ENCODE measurements around the gene APOA1. TPM values are rescaled to one million over a fixed set of nuclear protein-coding genes. Genes with fewer than 3 reads are reported as not detected.

The APOA1 gene
- polyA plus RNA-seq, 1 of the 3 experiments (the other 2 are of a cell fraction) = 0.20 TPM

GRCh38 chr11:116788975-116789374, 48.4 kb downstream of the APOA1 start (continued):
- TF ChIP-seq, protein P1, sequence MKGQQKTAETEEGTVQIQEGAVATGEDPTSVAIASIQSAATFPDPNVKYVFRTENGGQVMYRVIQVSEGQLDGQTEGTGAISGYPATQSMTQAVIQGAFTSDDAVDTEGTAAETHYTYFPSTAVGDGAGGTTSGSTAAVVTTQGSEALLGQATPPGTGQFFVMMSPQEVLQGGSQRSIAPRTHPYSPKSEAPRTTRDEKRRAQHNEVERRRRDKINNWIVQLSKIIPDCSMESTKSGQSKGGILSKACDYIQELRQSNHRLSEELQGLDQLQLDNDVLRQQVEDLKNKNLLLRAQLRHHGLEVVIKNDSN (IDR thresholded peaks at IDR 0.05; ENCODE audit: borderline replicate concordance, low read depth) = no peak
- TF ChIP-seq EP300 (IDR thresholded peaks at IDR 0.05; ENCODE audit: borderline replicate concordance in 1 of 2, low read depth in 1 of 2, low read length in 1 of 2) = no peak
- TF ChIP-seq NFIC (IDR thresholded peaks at IDR 0.05; ENCODE audit: borderline replicate concordance) = no peak
- TF ChIP-seq IRF3 (IDR thresholded peaks at IDR 0.05; ENCODE audit: low read depth, low read length) = no peak
- TF ChIP-seq SIN3A (IDR thresholded peaks at IDR 0.05; ENCODE audit: borderline replicate concordance, low read depth, low read length) = no peak
- TF ChIP-seq YY1 (IDR thresholded peaks at IDR 0.05; ENCODE audit: low read depth) = no peak
- TF ChIP-seq SMC3 (IDR thresholded peaks at IDR 0.05; ENCODE audit: low read depth, low read length) = no peak
- TF ChIP-seq NRF1 (IDR thresholded peaks at IDR 0.05; ENCODE audit: low read depth, low read length) = no peak

DNA sequence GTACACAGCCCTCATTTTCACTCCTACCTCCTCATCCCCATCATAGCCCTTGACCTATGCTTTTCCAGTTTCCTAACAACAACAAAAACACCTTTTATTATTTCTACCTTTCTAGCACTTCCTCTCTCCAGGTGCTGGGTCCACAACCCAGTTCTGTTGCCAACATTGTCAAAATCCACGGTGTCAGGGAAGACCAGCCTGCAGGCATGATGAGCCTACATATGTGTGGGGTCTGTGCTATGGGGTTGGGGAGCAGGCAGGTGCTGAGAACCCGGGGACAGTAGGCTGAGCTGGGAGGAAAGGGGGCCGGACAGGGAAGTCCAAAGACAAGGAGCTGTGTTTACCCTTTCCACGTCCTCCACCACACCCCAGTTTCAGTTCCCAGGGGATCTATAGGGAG, 48.9 kb downstream of the APOA1 start:
- Histone ChIP-seq H3K79me2 (ENCODE audit: insufficient read depth) (peaks cover 27% of the 10 kb centered on the region), H3K27ac (ENCODE audit: low read depth in 2 of 2, low read length in 1 of 2) (peak overlapping the region; percentile 58 to 70; a peak in 2 of 4 replicates), H3K9me3 (no peaks in the 10 kb centered on the region), H2AFZ (ENCODE audit: low read depth) (peak overlapping the region; percentile 98), H3K4me2 (peak overlapping the region; percentile 88), H3F3A (replicated peaks; ENCODE audit: insufficient read depth) (peaks cover 10% of the 10 kb centered on the region), H3K9me2 (no peaks in the 10 kb centered on the region), H4K20me1 (ENCODE audit: insufficient read depth) (no peaks in the 10 kb centered on the region), H3K9ac (peak overlapping the region; percentile 90), H3K27me3 (ENCODE audit: insufficient read depth) (no peaks in the 10 kb centered on the region), H3K36me3 (replicated peaks in 1 of 2; ENCODE audit: control insufficient read depth in 1 of 2, insufficient read depth in 2 of 2, low read length in 1 of 2) (peaks cover 27 to 32% of the 10 kb centered on the region in 2 experiments), H3K4me1 (ENCODE audit: control insufficient read depth in 1 of 2, insufficient read depth in 2 of 2, low read depth in 1 of 2, low read length in 1 of 2) (peaks cover 8 to 20% of the 10 kb centered on the region in 2 experiments; a peak in 3 of 4 replicates), H3K4me3 (ENCODE audit: low read depth in 2 of 2, low read length in 1 of 2) (peak overlapping the region; percentile 75 to 93)
- peak; percentile 26 for DNase-seq
- 53% methylated on average over 4 of the region's 4 CpGs for WGBS (ENCODE audit: low lambda C conversion rate)
- CTCF ChIA-PET = interaction anchor here (0.8 to 11.4 kb wide), 5 partner anchors 14 to 438 kb away, joined by 3 to 268 read pairs (median 7); partner anchors contain the start of gene SIK3
- POLR2A ChIA-PET = interaction anchor here (1.0 to 1.7 kb wide), 4 partner anchors 15 to 355 kb away, joined by 3 to 8 read pairs (median 4); partner anchors contain the start of genes APOA1 and PAFAH1B2
- no peak for TF ChIP-seq RXRA (IDR thresholded peaks at IDR 0.05; ENCODE audit: borderline replicate concordance, low read depth)
- TF ChIP-seq ELF1 (IDR thresholded peaks at IDR 0.05) = no peak
- no peak for TF ChIP-seq FOXM1 (IDR thresholded peaks at IDR 0.05; ENCODE audit: low read depth)
- no peak for TF ChIP-seq CHD2 (IDR thresholded peaks at IDR 0.05; ENCODE audit: low read length, partially characterized antibody)
- no peak for TF ChIP-seq GABPA (IDR thresholded peaks at IDR 0.05; ENCODE audit: low read depth)
- TF ChIP-seq POLR2AphosphoS5 (IDR thresholded peaks at IDR 0.05; ENCODE audit: low read depth, low read length) = no peak
- TF ChIP-seq MAX (IDR thresholded peaks at IDR 0.05; ENCODE audit: low read depth) = no peak
- TF ChIP-seq NFIC (IDR thresholded peaks at IDR 0.05; ENCODE audit: borderline replicate concordance) = no peak
- no peak for TF ChIP-seq RCOR1 (IDR thresholded peaks at IDR 0.05; ENCODE audit: low read length)
- TF ChIP-seq GATA2 (CRISPR knock-in tag; IDR thresholded peaks at IDR 0.05) = no peak
- TF ChIP-seq MEF2A (IDR thresholded peaks at IDR 0.05; ENCODE audit: borderline replicate concordance, low read depth) = no peak
- no peak for TF ChIP-seq EP300 (IDR thresholded peaks at IDR 0.05; ENCODE audit: borderline replicate concordance in 1 of 2, low read depth in 1 of 2, low read length in 1 of 2)
- TF ChIP-seq, protein P2, sequence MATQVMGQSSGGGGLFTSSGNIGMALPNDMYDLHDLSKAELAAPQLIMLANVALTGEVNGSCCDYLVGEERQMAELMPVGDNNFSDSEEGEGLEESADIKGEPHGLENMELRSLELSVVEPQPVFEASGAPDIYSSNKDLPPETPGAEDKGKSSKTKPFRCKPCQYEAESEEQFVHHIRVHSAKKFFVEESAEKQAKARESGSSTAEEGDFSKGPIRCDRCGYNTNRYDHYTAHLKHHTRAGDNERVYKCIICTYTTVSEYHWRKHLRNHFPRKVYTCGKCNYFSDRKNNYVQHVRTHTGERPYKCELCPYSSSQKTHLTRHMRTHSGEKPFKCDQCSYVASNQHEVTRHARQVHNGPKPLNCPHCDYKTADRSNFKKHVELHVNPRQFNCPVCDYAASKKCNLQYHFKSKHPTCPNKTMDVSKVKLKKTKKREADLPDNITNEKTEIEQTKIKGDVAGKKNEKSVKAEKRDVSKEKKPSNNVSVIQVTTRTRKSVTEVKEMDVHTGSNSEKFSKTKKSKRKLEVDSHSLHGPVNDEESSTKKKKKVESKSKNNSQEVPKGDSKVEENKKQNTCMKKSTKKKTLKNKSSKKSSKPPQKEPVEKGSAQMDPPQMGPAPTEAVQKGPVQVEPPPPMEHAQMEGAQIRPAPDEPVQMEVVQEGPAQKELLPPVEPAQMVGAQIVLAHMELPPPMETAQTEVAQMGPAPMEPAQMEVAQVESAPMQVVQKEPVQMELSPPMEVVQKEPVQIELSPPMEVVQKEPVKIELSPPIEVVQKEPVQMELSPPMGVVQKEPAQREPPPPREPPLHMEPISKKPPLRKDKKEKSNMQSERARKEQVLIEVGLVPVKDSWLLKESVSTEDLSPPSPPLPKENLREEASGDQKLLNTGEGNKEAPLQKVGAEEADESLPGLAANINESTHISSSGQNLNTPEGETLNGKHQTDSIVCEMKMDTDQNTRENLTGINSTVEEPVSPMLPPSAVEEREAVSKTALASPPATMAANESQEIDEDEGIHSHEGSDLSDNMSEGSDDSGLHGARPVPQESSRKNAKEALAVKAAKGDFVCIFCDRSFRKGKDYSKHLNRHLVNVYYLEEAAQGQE (IDR thresholded peaks at IDR 0.05; ENCODE audit: low read depth, low read length) = no peak
- TF ChIP-seq SMC3 (IDR thresholded peaks at IDR 0.05; ENCODE audit: low read depth, low read length) = no peak
- TF ChIP-seq, protein P3, sequence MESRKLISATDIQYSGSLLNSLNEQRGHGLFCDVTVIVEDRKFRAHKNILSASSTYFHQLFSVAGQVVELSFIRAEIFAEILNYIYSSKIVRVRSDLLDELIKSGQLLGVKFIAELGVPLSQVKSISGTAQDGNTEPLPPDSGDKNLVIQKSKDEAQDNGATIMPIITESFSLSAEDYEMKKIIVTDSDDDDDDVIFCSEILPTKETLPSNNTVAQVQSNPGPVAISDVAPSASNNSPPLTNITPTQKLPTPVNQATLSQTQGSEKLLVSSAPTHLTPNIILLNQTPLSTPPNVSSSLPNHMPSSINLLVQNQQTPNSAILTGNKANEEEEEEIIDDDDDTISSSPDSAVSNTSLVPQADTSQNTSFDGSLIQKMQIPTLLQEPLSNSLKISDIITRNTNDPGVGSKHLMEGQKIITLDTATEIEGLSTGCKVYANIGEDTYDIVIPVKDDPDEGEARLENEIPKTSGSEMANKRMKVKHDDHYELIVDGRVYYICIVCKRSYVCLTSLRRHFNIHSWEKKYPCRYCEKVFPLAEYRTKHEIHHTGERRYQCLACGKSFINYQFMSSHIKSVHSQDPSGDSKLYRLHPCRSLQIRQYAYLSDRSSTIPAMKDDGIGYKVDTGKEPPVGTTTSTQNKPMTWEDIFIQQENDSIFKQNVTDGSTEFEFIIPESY (IDR thresholded peaks at IDR 0.05; ENCODE audit: borderline replicate concordance, low read depth) = no peak
- no peak for TF ChIP-seq PBX3 (IDR thresholded peaks at IDR 0.05)
- TF ChIP-seq NRF1 (IDR thresholded peaks at IDR 0.05; ENCODE audit: low read depth, low read length) = no peak
- no peak for TF ChIP-seq FOSL2 (IDR thresholded peaks at IDR 0.05; ENCODE audit: borderline replicate concordance, low read depth)
